Measurements from ENCODE around the gene NXPH1.

The NXPH1 gene

DNA sequence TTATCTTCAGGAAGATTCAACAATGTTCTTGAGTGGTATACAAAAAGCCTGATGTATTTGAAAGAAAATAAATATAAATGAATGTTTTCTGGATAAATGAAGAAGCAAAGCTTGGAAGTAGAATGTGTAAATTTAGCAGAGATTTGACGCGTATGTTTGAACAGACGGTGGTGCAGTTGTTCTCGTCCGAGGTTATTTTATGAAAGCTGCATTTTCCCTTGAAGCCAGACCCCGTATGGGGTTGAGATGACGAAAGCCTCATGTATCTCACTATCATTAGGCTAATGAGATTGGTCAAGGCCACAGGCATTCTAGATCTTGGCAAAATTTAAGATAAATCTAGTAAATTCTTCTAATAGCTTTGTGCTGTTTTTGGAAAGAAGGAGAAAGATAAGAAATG, 195.2 kb downstream of the NXPH1 start:
- H3K4me3 ChIP-seq (ENCODE audit: low read depth, low read length): no peak overlapping the region
- TF ChIP-seq, protein P1, sequence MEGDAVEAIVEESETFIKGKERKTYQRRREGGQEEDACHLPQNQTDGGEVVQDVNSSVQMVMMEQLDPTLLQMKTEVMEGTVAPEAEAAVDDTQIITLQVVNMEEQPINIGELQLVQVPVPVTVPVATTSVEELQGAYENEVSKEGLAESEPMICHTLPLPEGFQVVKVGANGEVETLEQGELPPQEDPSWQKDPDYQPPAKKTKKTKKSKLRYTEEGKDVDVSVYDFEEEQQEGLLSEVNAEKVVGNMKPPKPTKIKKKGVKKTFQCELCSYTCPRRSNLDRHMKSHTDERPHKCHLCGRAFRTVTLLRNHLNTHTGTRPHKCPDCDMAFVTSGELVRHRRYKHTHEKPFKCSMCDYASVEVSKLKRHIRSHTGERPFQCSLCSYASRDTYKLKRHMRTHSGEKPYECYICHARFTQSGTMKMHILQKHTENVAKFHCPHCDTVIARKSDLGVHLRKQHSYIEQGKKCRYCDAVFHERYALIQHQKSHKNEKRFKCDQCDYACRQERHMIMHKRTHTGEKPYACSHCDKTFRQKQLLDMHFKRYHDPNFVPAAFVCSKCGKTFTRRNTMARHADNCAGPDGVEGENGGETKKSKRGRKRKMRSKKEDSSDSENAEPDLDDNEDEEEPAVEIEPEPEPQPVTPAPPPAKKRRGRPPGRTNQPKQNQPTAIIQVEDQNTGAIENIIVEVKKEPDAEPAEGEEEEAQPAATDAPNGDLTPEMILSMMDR (IDR thresholded peaks at IDR 0.05; ENCODE audit: low read depth, low read length): no peak

GRCh38 chr7:8629504-8629903, 196.1 kb downstream of the NXPH1 start:
- TF ChIP-seq, protein P1 (IDR thresholded peaks at IDR 0.05; ENCODE audit: low read depth, low read length): no peak
- H3K4me3 ChIP-seq (ENCODE audit: low read depth, low read length): no peak overlapping the region

- TF ChIP-seq, protein P1 (IDR thresholded peaks at IDR 0.05; ENCODE audit: low read depth, low read length): no peak
- H3K4me3 ChIP-seq (ENCODE audit: low read depth, low read length): no peak overlapping the region
These were observed 203.9 kb downstream of the NXPH1 start for GRCh38 chr7:8637322-8637721.

GRCh38 chr7:8638076-8638475, 204.7 kb downstream of the NXPH1 start:
- TF ChIP-seq, protein P1 (IDR thresholded peaks at IDR 0.05; ENCODE audit: low read depth, low read length): no peak
- H3K4me3 ChIP-seq (ENCODE audit: low read depth, low read length): no peak overlapping the region

GRCh38 chr7:8639668-8640067, 206.3 kb downstream of the NXPH1 start:
- TF ChIP-seq, protein P1 (IDR thresholded peaks at IDR 0.05; ENCODE audit: low read depth, low read length): no peak
- H3K4me3 ChIP-seq (ENCODE audit: low read depth, low read length): no peak overlapping the region

DNA sequence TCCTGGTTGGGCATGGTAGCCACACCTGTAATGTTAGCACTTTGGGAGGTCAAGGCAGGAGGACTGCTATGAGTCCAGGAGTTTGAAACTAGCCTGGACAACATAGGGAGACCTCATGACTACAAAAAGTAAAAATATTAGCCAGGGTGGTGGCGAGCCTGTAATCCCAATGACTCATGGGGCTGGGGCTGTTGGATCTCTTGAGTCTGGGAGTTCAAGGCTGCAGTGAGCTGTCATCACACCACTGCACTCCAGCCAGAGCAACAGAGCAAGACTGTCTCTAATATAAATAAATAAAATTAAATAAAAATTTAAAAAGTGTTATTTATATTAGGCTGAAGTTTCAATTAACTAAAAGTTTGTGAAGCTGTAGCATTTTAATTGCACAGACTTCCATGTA, 207.3 kb downstream of the NXPH1 start:
- TF ChIP-seq, protein P1 (IDR thresholded peaks at IDR 0.05; ENCODE audit: low read depth, low read length): no peak
- H3K4me3 ChIP-seq (ENCODE audit: low read depth, low read length): no peak overlapping the region

GRCh38 chr7:8668627-8669500, 235.5 kb downstream of the NXPH1 start:
- no peak overlapping the region for H3K4me3 ChIP-seq (ENCODE audit: low read depth, low read length)
- TF ChIP-seq, protein P1 (IDR thresholded peaks at IDR 0.05; ENCODE audit: low read depth, low read length): no peak
